CD14-positive monocyte (primary cell): ENCODE data around the gene SFN. TPM values are rescaled to one million over a fixed set of nuclear protein-coding genes. Genes with fewer than 3 reads are reported as not detected.

Experiments
- DNase-seq, 3 donors: peaks; one replicate each; pipeline ENCODE4 v3.0.0-alpha.2; 2011 to 2022
- H2AFZ ChIP-seq: 2 replicates; pipeline ENCODE4 v1.6.0; 2012; ENCODE audit warnings: mild to moderate bottlenecking, low read depth, low read length, inconsistent platforms; ENCODE audit not compliant: insufficient read depth, poor library complexity, severe bottlenecking
- H3K27ac ChIP-seq, 2 donors: 1 replicate in 1 of 2; 2 replicates in 1 of 2; pipeline ENCODE4 v1.5.1; 2012 to 2013; ENCODE audit warnings: low read length in 2 of 2, control low read depth in 1 of 2, inconsistent platforms in 1 of 2, low read depth in 1 of 2, mild to moderate bottlenecking in 1 of 2
- H3K27me3 ChIP-seq, 2 donors: one replicate each; pipeline versions ENCODE4 v1.6.0 to v1.6.1; 2011 to 2013; ENCODE audit warnings: low read length in 2 of 2; ENCODE audit not compliant: control insufficient read depth in 2 of 2, insufficient read depth in 2 of 2
- H3K36me3 ChIP-seq, 2 donors: replicated peaks in 1 of 2; 1 replicate in 1 of 2; 2 replicates in 1 of 2; pipeline versions ENCODE4 v1.5.1 to v1.6.1; 2012 to 2013; ENCODE audit warnings: low read length in 2 of 2, control low read depth in 1 of 2, inconsistent platforms in 1 of 2, mild to moderate bottlenecking in 1 of 2; ENCODE audit not compliant: insufficient read depth in 2 of 2, control insufficient read depth in 1 of 2
- H3K4me1 ChIP-seq, 2 donors: 1 replicate in 1 of 2; 2 replicates in 1 of 2; pipeline versions ENCODE4 v1.5.1 to v1.6.1; 2012 to 2013; ENCODE audit warnings: low read length in 2 of 2, control low read depth in 1 of 2, inconsistent platforms in 1 of 2, mild to moderate bottlenecking in 1 of 2, moderate library complexity in 1 of 2; ENCODE audit not compliant: insufficient read depth in 2 of 2, control insufficient read depth in 1 of 2
- H3K4me2 ChIP-seq: replicated peaks from 2 replicates; pipeline ENCODE3; 2012; ENCODE audit warnings: low read length, moderate library complexity, mild to moderate bottlenecking; ENCODE audit not compliant: poor library complexity, severe bottlenecking; ENCODE audit errors: extremely low read depth
- H3K4me3 ChIP-seq, 3 experiments: fragments of 200-600 bp in 1 of 3; sonication (generic) in 1 of 3; replicated peaks in 1 of 3; 1 replicate in 2 of 3; 2 replicates in 1 of 3; pipeline ENCODE4 v1.5.1; 2011 to 2013; ENCODE audit warnings: low read length in 3 of 3, mild to moderate bottlenecking in 3 of 3, control low read depth in 2 of 3, low read depth in 2 of 3, inconsistent platforms in 1 of 3, moderate library complexity in 1 of 3
- H3K79me2 ChIP-seq: 2 replicates; pipeline ENCODE4 v1.6.0; 2012; ENCODE audit warnings: mild to moderate bottlenecking, control low read depth, inconsistent platforms, low read length, moderate library complexity; ENCODE audit not compliant: insufficient read depth
- H3K9ac ChIP-seq: 2 replicates; pipeline ENCODE4 v1.6.0; 2017; ENCODE audit warnings: low read length, mild to moderate bottlenecking; ENCODE audit not compliant: insufficient read depth, poor library complexity, severe bottlenecking
- H3K9me3 ChIP-seq, 2 donors: replicated peaks in 1 of 2; 1 replicate in 1 of 2; 2 replicates in 1 of 2; pipeline versions ENCODE4 v1.5.1 to v1.6.1; 2012 to 2013; ENCODE audit warnings: low read length in 2 of 2, control low read depth in 1 of 2; ENCODE audit not compliant: control insufficient read depth in 1 of 2, insufficient read depth in 1 of 2
- H4K20me1 ChIP-seq: 2 replicates; pipeline ENCODE4 v1.6.0; 2012; ENCODE audit warnings: mild to moderate bottlenecking, low read length, control low read depth, moderate library complexity; ENCODE audit not compliant: insufficient read depth
- H3K27ac Mint-ChIP-seq, 7 donors: one replicate each; pipeline ENCODE4 v1.8.0; 2020; ENCODE audit warnings: mild to moderate bottlenecking in 7 of 7, mixed read lengths in 7 of 7, moderate library complexity in 6 of 7, inconsistent platforms in 2 of 7
- H3K27me3 Mint-ChIP-seq, 3 donors: one replicate each; pipeline ENCODE4 v1.8.0; 2021 to 2022; ENCODE audit warnings: low read depth in 3 of 3, mild to moderate bottlenecking in 3 of 3, mixed read lengths in 3 of 3, moderate library complexity in 3 of 3, inconsistent platforms in 1 of 3
- H3K36me3 Mint-ChIP-seq, 2 donors: one replicate each; pipeline ENCODE4 v1.8.0; 2020; ENCODE audit warnings: mixed read lengths in 2 of 2, inconsistent platforms in 1 of 2, mild to moderate bottlenecking in 1 of 2
- H3K4me1 Mint-ChIP-seq: one replicate; pipeline ENCODE4 v1.8.0; 2020; ENCODE audit warnings: mild to moderate bottlenecking, mixed read lengths
- H3K4me3 Mint-ChIP-seq, 2 donors: one replicate each; pipeline ENCODE4 v1.8.0; 2020; ENCODE audit warnings: mild to moderate bottlenecking in 2 of 2, mixed read lengths in 2 of 2, moderate library complexity in 1 of 2
- H3K9me3 Mint-ChIP-seq, 7 donors: one replicate each; pipeline ENCODE4 v1.8.0; 2020 to 2022; ENCODE audit warnings: mixed read lengths in 7 of 7, mild to moderate bottlenecking in 6 of 7, moderate library complexity in 6 of 7, inconsistent platforms in 2 of 7
- WGBS: methylation state at CpG from one replicate; pipeline ENCODE4 v1.1.5; 2013; ENCODE audit warnings: missing lambda C conversion rate; ENCODE audit not compliant: insufficient coverage; 5-methylcytosine and 5-hydroxymethylcytosine counted together
- intact Hi-C, 2 donors: fragments of 100-400 bp; cut with micrococcal nuclease; formaldehyde crosslinking; loops; one replicate each; pipeline versions ENCODE4 v1.15.0 to v1.15.1; 2023
- polyA plus RNA-seq, 3 donors: library from polyadenylated mRNA; depleted of rRNA in 1 of 3; unstranded in 2 of 3; stranded (reverse) in 1 of 3; fragments of 300-500 nt in 2 of 3; fragments of >200 nt in 1 of 3; fragmentation: Illumina TruSeq in 2 of 3; gene quantifications; 1 replicate in 2 of 3; 2 replicates in 1 of 3; pipeline ENCODE4 v1.2.3, GENCODE V29; 2012 to 2021
- TF ChIP-seq, protein P1 (sequence below): fragments of 200-600 bp; IDR thresholded peaks from one replicate; pipeline ENCODE4 v1.8.0; 2022; ENCODE audit warnings: antibody characterized with exemption, mild to moderate bottlenecking

Gene SFN
- polyA plus RNA-seq, 3 donors: 0.36 TPM; not detected in 2

DNA sequence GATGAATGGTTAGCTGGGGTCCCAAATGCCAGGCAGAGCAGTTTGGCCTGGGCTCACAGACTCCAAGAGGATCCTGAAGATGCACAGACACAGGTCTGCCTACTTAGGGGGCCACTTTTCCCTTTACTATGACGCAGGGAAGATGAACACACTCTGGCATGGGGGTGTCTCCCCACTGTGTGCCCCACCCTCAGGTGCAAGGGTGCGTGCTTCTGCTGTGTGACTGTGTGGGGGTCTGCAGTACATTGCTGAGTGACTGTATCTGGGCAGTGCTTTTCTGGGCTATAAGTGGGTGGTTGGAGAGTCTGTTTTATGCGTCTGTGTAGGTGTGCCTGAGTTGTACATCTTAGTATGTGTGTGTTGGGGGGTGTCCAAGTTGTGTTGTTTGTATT is 47.0 kb downstream of the SFN start:
- no peaks in the 10 kb centered on the region for H3K4me1 Mint-ChIP-seq
- TF ChIP-seq, protein P1, sequence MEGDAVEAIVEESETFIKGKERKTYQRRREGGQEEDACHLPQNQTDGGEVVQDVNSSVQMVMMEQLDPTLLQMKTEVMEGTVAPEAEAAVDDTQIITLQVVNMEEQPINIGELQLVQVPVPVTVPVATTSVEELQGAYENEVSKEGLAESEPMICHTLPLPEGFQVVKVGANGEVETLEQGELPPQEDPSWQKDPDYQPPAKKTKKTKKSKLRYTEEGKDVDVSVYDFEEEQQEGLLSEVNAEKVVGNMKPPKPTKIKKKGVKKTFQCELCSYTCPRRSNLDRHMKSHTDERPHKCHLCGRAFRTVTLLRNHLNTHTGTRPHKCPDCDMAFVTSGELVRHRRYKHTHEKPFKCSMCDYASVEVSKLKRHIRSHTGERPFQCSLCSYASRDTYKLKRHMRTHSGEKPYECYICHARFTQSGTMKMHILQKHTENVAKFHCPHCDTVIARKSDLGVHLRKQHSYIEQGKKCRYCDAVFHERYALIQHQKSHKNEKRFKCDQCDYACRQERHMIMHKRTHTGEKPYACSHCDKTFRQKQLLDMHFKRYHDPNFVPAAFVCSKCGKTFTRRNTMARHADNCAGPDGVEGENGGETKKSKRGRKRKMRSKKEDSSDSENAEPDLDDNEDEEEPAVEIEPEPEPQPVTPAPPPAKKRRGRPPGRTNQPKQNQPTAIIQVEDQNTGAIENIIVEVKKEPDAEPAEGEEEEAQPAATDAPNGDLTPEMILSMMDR: no peak
- no peak overlapping the region for H3K27ac Mint-ChIP-seq
- intact Hi-C loops: no loop called here
- H2AFZ ChIP-seq: no peak overlapping the region
- no peak for DNase-seq
- no peaks in the 10 kb centered on the region for H4K20me1 ChIP-seq
- no peaks in the 10 kb centered on the region for H3K9me3 ChIP-seq
- H3K36me3 Mint-ChIP-seq: no peaks in the 10 kb centered on the region
- no peaks in the 10 kb centered on the region for H3K9me3 Mint-ChIP-seq
- H3K36me3 ChIP-seq: no peaks in the 10 kb centered on the region
- H3K9ac ChIP-seq: no peak overlapping the region
- H3K4me1 ChIP-seq: no peaks in the 10 kb centered on the region
- H3K4me3 ChIP-seq: no peak overlapping the region
- H3K79me2 ChIP-seq: no peaks in the 10 kb centered on the region
- H3K27ac ChIP-seq: no peak overlapping the region
- 96% methylated on average over 3 of the region's 3 CpGs for WGBS
- H3K4me2 ChIP-seq: no peak overlapping the region
- H3K27me3 Mint-ChIP-seq: peaks cover 0 to 2% (median 2%) of the 10 kb centered on the region in 3 donors
- no peaks in the 10 kb centered on the region for H3K27me3 ChIP-seq
- H3K4me3 Mint-ChIP-seq: no peak overlapping the region

DNA sequence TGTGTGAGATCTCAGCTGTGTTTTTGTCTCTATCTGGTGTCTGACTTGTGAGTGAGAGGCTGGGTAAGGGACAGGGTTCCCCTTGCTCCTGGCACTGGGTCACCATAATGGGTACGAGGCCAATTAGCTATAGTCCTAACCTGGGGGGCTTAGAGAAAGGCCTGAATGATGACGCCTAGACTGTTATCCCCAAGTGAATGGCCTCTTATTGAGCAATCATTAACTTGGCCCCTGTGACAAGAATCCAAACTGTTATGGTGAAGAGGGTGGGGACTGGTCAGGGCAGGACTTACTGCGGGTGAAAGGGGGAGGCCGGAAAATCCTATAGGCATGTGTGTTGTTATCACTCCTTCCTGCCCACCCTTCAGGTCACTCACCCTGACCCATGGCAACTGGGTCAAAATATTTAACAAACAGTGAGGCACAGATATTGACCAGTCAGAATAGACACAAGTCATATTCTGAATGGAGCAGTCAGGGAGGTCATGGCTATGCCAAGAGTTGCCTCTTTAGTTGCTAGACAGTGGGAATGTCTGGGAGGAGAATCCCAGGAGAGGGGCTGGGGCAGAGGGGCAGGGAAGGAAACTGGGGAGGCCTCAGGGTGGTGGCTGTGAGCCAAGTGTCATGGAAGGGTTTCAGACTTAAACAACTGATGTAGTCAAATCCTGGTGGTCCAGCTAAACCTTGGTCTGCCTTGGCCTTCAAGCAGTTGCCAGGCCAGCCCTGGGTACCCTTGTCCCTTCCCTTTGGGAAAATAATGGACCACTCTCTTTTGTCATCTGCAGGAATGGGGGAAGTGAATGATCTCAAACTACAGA is 47.6 kb downstream of the SFN start:
- Histone ChIP-seq H3K4me2 (no peak overlapping the region), H3K79me2 (no peaks in the 10 kb centered on the region), H3K27ac (no peak overlapping the region), H3K36me3 (no peaks in the 10 kb centered on the region), H3K4me3 (no peak overlapping the region), H3K4me1 (no peaks in the 10 kb centered on the region), H3K9ac (no peak overlapping the region), H2AFZ (no peak overlapping the region), H3K9me3 (no peaks in the 10 kb centered on the region), H3K27me3 (no peaks in the 10 kb centered on the region), H4K20me1 (no peaks in the 10 kb centered on the region)
- 93% methylated on average over 2 of the region's 4 CpGs for WGBS
- intact Hi-C loops: no loop called here
- H3K27ac Mint-ChIP-seq: no peak overlapping the region
- TF ChIP-seq, protein P1: no peak
- peaks cover 0 to 2% (median 2%) of the 10 kb centered on the region in 3 donors for H3K27me3 Mint-ChIP-seq
- H3K36me3 Mint-ChIP-seq: no peaks in the 10 kb centered on the region
- H3K4me1 Mint-ChIP-seq: no peaks in the 10 kb centered on the region
- no peaks in the 10 kb centered on the region for H3K9me3 Mint-ChIP-seq
- DNase-seq: no peak
- no peak overlapping the region for H3K4me3 Mint-ChIP-seq
